Transverse colon (tissue), 4 donors: ENCODE data around the gene ARG2. TPM values are rescaled to one million over a fixed set of nuclear protein-coding genes. Genes with fewer than 3 reads are reported as not detected.

Experiments used
- DNase-seq: peaks from one replicate; pipeline ENCODE4 v3.0.0-alpha.2; 2019
- H3K27ac ChIP-seq, 4 donors: fragments of 200-600 bp; sonication (generic); 2 replicates each; pipeline ENCODE4 v1.5.1; 2016 to 2018; ENCODE audit warnings: inconsistent platforms in 4 of 4
- H3K27me3 ChIP-seq: fragments of 200-600 bp; sonication (generic); 2 replicates; pipeline ENCODE4 v1.5.1; 2017; ENCODE audit warnings: inconsistent platforms
- H3K36me3 ChIP-seq, 4 donors: fragments of 200-600 bp; sonication (generic); 2 replicates each; pipeline ENCODE4 v1.5.1; 2017 to 2019; ENCODE audit warnings: inconsistent platforms in 4 of 4
- H3K4me1 ChIP-seq, 4 donors: fragments of 200-600 bp; sonication (generic); 2 replicates each; pipeline ENCODE4 v1.5.1; 2017 to 2020; ENCODE audit warnings: inconsistent platforms in 4 of 4
- H3K4me3 ChIP-seq, 4 donors: fragments of 200-600 bp; sonication (generic); 1 replicate in 1 of 4; 2 replicates in 3 of 4; pipeline versions ENCODE4 v1.5.1 to v1.6.1; 2017 to 2019; ENCODE audit warnings: inconsistent platforms in 4 of 4
- H3K9me3 ChIP-seq, 2 donors: fragments of 200-600 bp; sonication (generic); 2 replicates each; pipeline ENCODE4 v1.5.1; 2017 to 2019; ENCODE audit warnings: inconsistent platforms in 2 of 2
- CTCF ChIP-seq, 5 experiments: fragments of 200-600 bp in 3 of 5; fragments of 450-650 bp in 2 of 5; sonication (generic) in 3 of 5; IDR thresholded peaks; 1 replicate in 2 of 5; 2 replicates in 3 of 5; pipeline ENCODE4 v1.5.1; 2016 to 2017; ENCODE audit warnings: antibody characterized with exemption in 5 of 5, inconsistent platforms in 3 of 5, mild to moderate bottlenecking in 2 of 5, moderate library complexity in 1 of 5
- EP300 ChIP-seq: sonication (generic); formaldehyde crosslinking; IDR thresholded peaks from one replicate; pipeline ENCODE4 v1.6.1; 2017; ENCODE audit warnings: antibody characterized with exemption, low read depth
- POLR2A ChIP-seq: fragments of 450-650 bp; IDR thresholded peaks from one replicate; pipeline ENCODE4 v1.6.1; 2016; ENCODE audit warnings: antibody characterized with exemption, mild to moderate bottlenecking, moderate library complexity
- POLR2AphosphoS5 ChIP-seq, 3 donors: sonication (generic); formaldehyde crosslinking; IDR thresholded peaks; one replicate each; pipeline ENCODE4 v1.6.1; 2016; ENCODE audit warnings: antibody characterized with exemption in 3 of 3
- WGBS, 2 donors: methylation state at CpG; one replicate each; pipeline ENCODE4 v1.1.5; 2018; ENCODE audit warnings: low coverage in 1 of 2; 5-methylcytosine and 5-hydroxymethylcytosine counted together
- in situ Hi-C, 4 donors: fragments of 200-750 bp; cut with MboI; loops; one replicate each; pipeline versions ENCODE4 v1.15.0 to v1.15.1; 2017; ENCODE audit warnings: low sequenced_read_pairs in 3 of 4, low pct_ligation_motif_present in 1 of 4, low pct_unique_long_range_greater_than_20kb in 1 of 4
- intact Hi-C: fragments of 100-400 bp; cut with DNase I; formaldehyde crosslinking; loops from one replicate; pipeline ENCODE4 v1.15.1; 2023; ENCODE audit warnings: low total_unique reads
- total RNA-seq, 4 donors: library from RNA; depleted of rRNA; stranded (reverse); fragments of >200 nt; gene quantifications; one replicate each; pipeline ENCODE4 v1.1.0, GENCODE V29; 2016

The ARG2 gene
- total RNA-seq, 4 donors from 2014 or later: 7.5 to 18.8 (median 9.2) TPM; not detected in 1

DNA sequence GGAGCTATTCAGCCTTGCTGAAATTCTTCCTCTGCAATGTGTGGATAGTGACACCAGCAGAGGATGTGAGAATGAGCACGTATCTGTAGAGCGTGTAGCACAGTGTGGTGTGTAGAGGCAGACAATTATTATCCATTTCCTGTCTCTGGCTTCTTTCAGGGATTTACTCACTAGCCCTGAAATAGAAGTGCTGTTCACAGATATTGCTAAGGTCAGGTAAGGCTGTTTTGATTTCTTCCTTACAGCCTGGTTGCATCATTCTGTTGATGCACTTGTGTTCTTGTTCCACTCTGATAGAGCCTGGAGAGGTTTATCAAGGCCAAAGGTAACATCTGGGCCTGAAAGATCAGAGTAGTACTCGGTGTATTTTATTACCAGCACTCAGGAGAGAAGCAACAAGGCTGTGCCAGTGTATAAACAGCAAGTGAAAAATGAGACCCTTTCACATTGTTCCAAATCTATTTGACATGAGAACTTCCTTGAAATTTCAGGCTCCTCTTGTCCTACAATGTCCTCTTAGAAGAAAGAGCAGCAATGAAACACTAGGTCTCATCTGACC lies 16.7 kb downstream of the ARG2 start:
- in situ Hi-C loops (no loop called here), intact Hi-C loops (no loop called here)
- no peak for DNase-seq
- WGBS, 2 donors: 0 to 64% methylated on average over 1 to 3 of the region's 3 CpGs
- Histone ChIP-seq H3K27me3 (no peaks in the 10 kb centered on the region), H3K4me1 (peaks cover 0 to 2% (median 0%) of the 10 kb centered on the region in 4 donors), H3K27ac (no peak overlapping the region), H3K36me3 (no peaks in the 10 kb centered on the region), H3K4me3 (no peak overlapping the region), H3K9me3 (no peaks in the 10 kb centered on the region)
- TF ChIP-seq POLR2AphosphoS5 (IDR thresholded peaks at IDR 0.05): no peak
- no peak for TF ChIP-seq EP300
- TF ChIP-seq CTCF (IDR thresholded peaks at IDR 0.05): no peak
- no peak for TF ChIP-seq POLR2A

DNA sequence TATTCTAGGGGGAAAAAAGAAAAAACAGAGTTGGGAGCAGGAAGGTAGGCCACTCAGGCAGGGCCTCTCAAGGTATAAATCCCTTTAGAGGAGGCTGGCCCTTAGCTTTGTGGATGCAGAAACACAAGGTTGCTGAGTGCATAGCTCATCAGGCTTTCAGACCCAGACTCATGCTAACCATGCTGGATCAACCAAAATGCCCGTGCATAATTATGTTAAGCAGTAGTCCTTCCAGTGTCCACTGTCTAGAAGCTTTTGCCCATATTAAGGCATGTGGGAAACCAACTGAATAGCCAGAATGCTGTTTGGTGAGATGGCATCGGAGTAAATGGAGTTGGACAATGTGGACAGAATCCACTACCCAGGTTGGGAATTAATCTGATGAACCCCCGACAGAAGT lies 18.9 kb downstream of the ARG2 start:
- TF ChIP-seq CTCF (IDR thresholded peaks at IDR 0.05) (no peak), EP300 (no peak), POLR2A (no peak), POLR2AphosphoS5 (IDR thresholded peaks at IDR 0.05) (no peak)
- no peaks in the 10 kb centered on the region for H3K36me3 ChIP-seq
- DNase-seq: no peak
- no peak overlapping the region for H3K4me3 ChIP-seq
- no peak overlapping the region for H3K27ac ChIP-seq
- in situ Hi-C loops: no loop called here
- WGBS, 2 donors: 90 to 100% methylated on average over 2 to 3 of the region's 3 CpGs
- intact Hi-C loops: no loop called here
- H3K9me3 ChIP-seq: no peaks in the 10 kb centered on the region
- H3K4me1 ChIP-seq: peaks cover 0 to 2% (median 0%) of the 10 kb centered on the region in 4 donors
- no peaks in the 10 kb centered on the region for H3K27me3 ChIP-seq

DNA sequence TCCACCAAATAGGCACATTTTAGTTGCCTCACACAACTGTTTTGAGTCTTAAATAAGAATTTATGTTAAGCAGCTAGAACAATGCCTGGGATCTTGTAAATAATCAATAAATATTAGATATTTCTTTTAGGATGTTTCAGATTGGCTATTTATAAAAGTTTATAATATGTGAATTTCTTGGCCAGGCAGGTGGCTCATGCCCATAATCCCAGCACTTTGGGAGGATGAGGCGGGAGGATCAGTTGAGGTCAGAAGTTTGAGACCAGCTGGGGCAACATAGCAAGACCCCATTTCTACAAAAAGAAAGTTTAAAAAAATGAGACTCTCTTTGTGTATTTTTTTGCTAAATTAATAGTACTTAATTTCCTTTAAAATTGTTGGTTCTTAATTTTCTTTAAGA lies 21.8 kb downstream of the ARG2 start:
- Histone ChIP-seq H3K36me3 (no peaks in the 10 kb centered on the region), H3K9me3 (no peaks in the 10 kb centered on the region), H3K4me3 (no peak overlapping the region), H3K27me3 (no peaks in the 10 kb centered on the region), H3K27ac (no peak overlapping the region), H3K4me1 (no peaks in the 10 kb centered on the region)
- WGBS, 2 donors: 100% methylated on average over 1 of the region's 1 CpG
- in situ Hi-C loops: no loop called here
- DNase-seq: no peak
- TF ChIP-seq POLR2A: no peak
- no peak for TF ChIP-seq POLR2AphosphoS5 (IDR thresholded peaks at IDR 0.05)
- no peak for TF ChIP-seq EP300
- TF ChIP-seq CTCF (IDR thresholded peaks at IDR 0.05): no peak
- intact Hi-C loops: no loop called here

DNA sequence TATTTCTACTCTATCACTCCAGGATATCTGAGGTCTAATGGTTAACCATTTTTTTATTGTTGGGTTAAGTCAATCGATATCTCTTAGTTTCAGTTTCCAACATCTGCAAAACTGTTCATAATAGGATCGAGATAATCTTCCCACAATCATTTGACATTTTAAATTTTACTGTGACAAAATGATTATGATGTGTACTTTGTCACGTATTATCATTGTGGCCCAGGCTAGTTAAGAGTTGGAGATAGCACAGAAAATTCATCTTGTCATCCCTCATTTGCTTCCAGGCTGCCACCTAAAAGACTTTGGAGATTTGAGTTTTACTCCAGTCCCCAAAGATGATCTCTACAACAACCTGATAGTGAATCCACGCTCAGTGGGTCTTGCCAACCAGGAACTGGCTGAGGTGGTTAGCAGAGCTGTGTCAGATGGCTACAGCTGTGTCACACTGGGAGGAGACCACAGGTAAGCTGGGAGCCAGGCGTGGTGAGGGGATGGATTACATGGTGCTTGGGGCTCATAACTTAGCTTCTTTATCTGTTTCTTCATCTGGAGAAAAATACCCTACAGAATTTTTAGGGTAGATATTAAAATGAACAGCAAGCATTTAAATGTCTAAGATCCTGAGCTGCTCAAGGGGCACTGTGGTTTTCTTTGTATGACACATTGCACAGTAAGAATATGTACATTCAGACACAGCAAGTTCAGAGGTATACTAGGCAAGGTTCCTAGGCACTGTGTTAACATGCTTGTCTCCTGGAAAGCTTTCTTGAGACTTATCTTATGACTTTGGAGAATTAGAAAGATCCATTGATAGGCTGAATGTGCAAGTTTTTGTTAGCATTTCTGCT lies 22.4 kb downstream of the ARG2 start:
- in situ Hi-C loops: no loop called here
- no peaks in the 10 kb centered on the region for H3K36me3 ChIP-seq
- no peaks in the 10 kb centered on the region for H3K4me1 ChIP-seq
- no peak overlapping the region for H3K4me3 ChIP-seq
- H3K27me3 ChIP-seq: no peaks in the 10 kb centered on the region
- H3K27ac ChIP-seq: no peak overlapping the region
- H3K9me3 ChIP-seq: no peaks in the 10 kb centered on the region
- WGBS, 2 donors: 30 to 53% methylated on average over 3 to 5 of the region's 5 CpGs
- intact Hi-C loops: no loop called here
- DNase-seq: no peak
- no peak for TF ChIP-seq CTCF (IDR thresholded peaks at IDR 0.05)
- no peak for TF ChIP-seq POLR2A
- TF ChIP-seq EP300: no peak
- TF ChIP-seq POLR2AphosphoS5 (IDR thresholded peaks at IDR 0.05): no peak
